Brain microvascular endothelial cell (primary cell): ENCODE results near the gene ORAI3.

Source experiments
- DNase-seq: peaks from one replicate; pipeline ENCODE4 v3.0.0-alpha.2; 2020
- H3K27ac ChIP-seq: fragments of 250-450 bp; sonication (Bioruptor Pico); 2 replicates; pipeline ENCODE4 v1.5.1; 2020; ENCODE audit warnings: mild to moderate bottlenecking, moderate library complexity
- H3K27me3 ChIP-seq: fragments of 250-450 bp; sonication (Bioruptor Pico); replicated peaks from 2 replicates; pipeline ENCODE4 v1.5.1; 2020; ENCODE audit warnings: mild to moderate bottlenecking
- H3K36me3 ChIP-seq: fragments of 250-450 bp; sonication (Bioruptor Pico); replicated peaks from 2 replicates; pipeline ENCODE4 v1.5.1; 2020; ENCODE audit warnings: mild to moderate bottlenecking
- H3K4me3 ChIP-seq: 2 replicates; pipeline ENCODE4 v1.5.1; 2011; ENCODE audit warnings: low read depth, mild to moderate bottlenecking, control low read depth, low read length, moderate library complexity
- in situ Hi-C: cut with HindIII; loops from 2 replicates; pipeline ENCODE4 v1.10.0; 2017; ENCODE audit warnings: low sequenced_read_pairs, low pct_ligation_motif_present
- TF ChIP-seq, protein P1 (sequence below): IDR thresholded peaks from 2 replicates; pipeline ENCODE4 v1.5.1; 2011; ENCODE audit warnings: low read depth, mild to moderate bottlenecking, moderate library complexity, low read length, control low read depth, inconsistent platforms; ENCODE audit errors: missing control alignments

ORAI3 gene

GRCh38 chr16:30914830-30915229 lies 34.0 kb upstream of the ORAI3 start:
- no peaks in the 10 kb centered on the region for H3K27me3 ChIP-seq
- no peak overlapping the region for H3K27ac ChIP-seq
- no peaks in the 10 kb centered on the region for H3K36me3 ChIP-seq
- TF ChIP-seq, protein P1, sequence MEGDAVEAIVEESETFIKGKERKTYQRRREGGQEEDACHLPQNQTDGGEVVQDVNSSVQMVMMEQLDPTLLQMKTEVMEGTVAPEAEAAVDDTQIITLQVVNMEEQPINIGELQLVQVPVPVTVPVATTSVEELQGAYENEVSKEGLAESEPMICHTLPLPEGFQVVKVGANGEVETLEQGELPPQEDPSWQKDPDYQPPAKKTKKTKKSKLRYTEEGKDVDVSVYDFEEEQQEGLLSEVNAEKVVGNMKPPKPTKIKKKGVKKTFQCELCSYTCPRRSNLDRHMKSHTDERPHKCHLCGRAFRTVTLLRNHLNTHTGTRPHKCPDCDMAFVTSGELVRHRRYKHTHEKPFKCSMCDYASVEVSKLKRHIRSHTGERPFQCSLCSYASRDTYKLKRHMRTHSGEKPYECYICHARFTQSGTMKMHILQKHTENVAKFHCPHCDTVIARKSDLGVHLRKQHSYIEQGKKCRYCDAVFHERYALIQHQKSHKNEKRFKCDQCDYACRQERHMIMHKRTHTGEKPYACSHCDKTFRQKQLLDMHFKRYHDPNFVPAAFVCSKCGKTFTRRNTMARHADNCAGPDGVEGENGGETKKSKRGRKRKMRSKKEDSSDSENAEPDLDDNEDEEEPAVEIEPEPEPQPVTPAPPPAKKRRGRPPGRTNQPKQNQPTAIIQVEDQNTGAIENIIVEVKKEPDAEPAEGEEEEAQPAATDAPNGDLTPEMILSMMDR, result no peak
- in situ Hi-C loops, result no loop called here
- no peak for DNase-seq
- no peak overlapping the region for H3K4me3 ChIP-seq

DNA sequence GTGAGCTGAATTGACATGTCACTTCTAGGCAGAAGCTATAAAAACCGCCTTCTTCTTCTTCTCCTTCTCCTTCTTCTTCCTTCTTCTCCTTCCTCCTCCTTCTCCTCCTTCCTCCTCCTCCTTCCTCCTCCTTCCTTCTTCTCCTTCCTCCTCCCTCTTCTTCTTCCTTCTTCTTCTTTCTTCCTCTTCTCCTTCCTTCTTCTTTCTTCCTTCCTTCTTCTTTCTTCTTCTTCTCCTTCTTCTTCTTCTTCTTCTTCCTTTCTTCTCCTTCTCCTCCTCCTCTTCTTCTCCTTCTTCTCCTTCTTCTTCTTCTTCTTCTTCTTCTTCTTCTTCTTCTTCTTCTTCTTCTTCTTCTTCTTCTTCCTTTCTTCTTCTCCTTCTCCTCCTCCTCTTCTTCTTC lies 30.3 kb upstream of the ORAI3 start:
- H3K4me3 ChIP-seq, result no peak overlapping the region
- DNase-seq, result no peak
- in situ Hi-C loops, result no loop called here
- TF ChIP-seq, protein P1, result no peak
- no peaks in the 10 kb centered on the region for H3K36me3 ChIP-seq
- H3K27ac ChIP-seq, result no peak overlapping the region
- no peaks in the 10 kb centered on the region for H3K27me3 ChIP-seq

GRCh38 chr16:30920891-30921290 lies 28.0 kb upstream of the ORAI3 start:
- in situ Hi-C loops, result no loop called here
- Histone ChIP-seq H3K36me3 (no peaks in the 10 kb centered on the region), H3K4me3 (no peak overlapping the region), H3K27me3 (no peaks in the 10 kb centered on the region), H3K27ac (no peak overlapping the region)
- no peak for DNase-seq
- TF ChIP-seq, protein P1, result no peak

DNA sequence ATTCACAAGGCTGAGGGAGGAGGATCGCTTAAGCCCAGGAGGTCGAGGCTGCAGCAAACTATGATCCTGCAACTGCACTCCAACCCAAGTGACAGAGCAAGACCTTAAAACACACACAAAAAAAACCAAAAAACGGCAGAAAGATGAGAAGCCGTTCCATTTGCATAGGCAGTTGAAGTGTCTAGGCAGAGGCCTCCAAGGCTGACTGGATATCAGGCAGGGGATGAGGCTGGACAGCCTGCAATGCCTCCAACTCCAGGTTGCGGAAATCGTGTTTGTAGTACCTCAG lies 27.5 kb upstream of the ORAI3 start:
- no peak for DNase-seq
- Histone ChIP-seq H3K36me3 (no peaks in the 10 kb centered on the region), H3K27me3 (no peaks in the 10 kb centered on the region), H3K4me3 (peak overlapping the region; percentile 68), H3K27ac (no peak overlapping the region)
- in situ Hi-C loops, result no loop called here
- TF ChIP-seq, protein P1, result no peak

- in situ Hi-C loops, result no loop called here
- H3K4me3 ChIP-seq, result peak overlapping the region; percentile 68
- TF ChIP-seq, protein P1, result peak; percentile 94
- no peaks in the 10 kb centered on the region for H3K27me3 ChIP-seq
- H3K36me3 ChIP-seq, result no peaks in the 10 kb centered on the region
- DNase-seq, result peak; percentile 90
- H3K27ac ChIP-seq, result peak overlapping the region; percentile 44
These were observed 27.0 kb upstream of the ORAI3 start for GRCh38 chr16:30921748-30922419.

DNA sequence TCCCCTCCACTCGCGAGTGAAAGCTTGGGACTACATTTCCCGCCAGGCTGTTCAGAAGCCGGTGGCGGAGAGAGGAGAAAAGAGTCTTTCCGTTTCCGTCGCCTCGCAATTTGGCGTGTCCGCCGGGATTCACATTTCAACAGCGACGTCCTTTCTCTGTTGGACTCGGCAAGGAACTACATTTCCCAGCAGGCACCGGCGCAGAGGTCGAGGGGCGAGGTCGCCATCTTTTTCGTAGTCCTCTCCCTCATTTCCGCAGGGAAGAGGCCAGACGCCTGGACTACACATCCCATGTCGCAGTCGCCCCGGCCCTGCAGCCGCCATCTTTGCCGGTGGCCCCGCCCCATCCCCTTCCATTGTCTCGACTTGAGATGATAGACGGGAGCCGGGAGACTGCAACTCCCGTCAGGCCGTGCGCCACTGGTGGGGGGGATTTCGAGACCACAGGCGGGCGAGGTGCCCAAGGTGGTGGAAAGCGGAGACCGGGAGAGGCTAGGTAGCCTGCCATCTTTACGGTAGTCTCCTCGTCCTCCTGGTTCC lies 26.4 kb upstream of the ORAI3 start:
- Histone ChIP-seq H3K27ac (peak overlapping the region; percentile 97), H3K36me3 (peaks cover 2% of the 10 kb centered on the region), H3K27me3 (no peaks in the 10 kb centered on the region), H3K4me3 (peak overlapping the region; percentile 95)
- peak; percentile 100 for DNase-seq
- in situ Hi-C loops, result no loop called here
- TF ChIP-seq, protein P1, result no peak
